Breast epithelium (tissue), 3 donors: ENCODE measurements around the gene TENT5A.

Experiments used
- POLR2A ChIP-seq: fragments of 450-650 bp; IDR thresholded peaks from one replicate; pipeline ENCODE4 v1.6.1; 2016; ENCODE audit warnings: antibody characterized with exemption, mild to moderate bottlenecking, moderate library complexity
- TF ChIP-seq, protein P1 (sequence below), 3 donors: fragments of 450-650 bp; IDR thresholded peaks; one replicate each; pipeline ENCODE4 v1.5.1; 2016 to 2017; ENCODE audit warnings: antibody characterized with exemption in 3 of 3, mild to moderate bottlenecking in 3 of 3, moderate library complexity in 3 of 3

DNA sequence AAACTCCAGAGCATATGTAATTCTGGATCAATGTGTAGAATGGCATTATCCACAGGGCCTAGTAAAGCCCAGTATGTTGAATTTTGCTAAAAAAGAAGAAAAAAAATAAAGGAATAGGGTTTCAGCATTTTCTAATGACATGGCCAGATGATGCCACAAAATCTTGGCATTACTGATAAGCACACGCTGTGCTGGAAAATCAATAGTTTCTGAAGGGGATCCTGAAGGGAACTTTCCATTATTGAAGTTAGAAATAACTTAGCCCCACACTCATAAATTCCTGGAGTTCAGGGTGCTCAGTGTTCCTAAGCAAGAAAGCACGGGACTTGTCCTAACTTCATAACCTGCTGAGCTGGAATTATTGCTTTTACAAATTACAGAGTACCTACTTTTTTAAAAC lies 10.8 kb downstream of the TENT5A start:
- TF ChIP-seq POLR2A = no peak
- TF ChIP-seq, protein P1, sequence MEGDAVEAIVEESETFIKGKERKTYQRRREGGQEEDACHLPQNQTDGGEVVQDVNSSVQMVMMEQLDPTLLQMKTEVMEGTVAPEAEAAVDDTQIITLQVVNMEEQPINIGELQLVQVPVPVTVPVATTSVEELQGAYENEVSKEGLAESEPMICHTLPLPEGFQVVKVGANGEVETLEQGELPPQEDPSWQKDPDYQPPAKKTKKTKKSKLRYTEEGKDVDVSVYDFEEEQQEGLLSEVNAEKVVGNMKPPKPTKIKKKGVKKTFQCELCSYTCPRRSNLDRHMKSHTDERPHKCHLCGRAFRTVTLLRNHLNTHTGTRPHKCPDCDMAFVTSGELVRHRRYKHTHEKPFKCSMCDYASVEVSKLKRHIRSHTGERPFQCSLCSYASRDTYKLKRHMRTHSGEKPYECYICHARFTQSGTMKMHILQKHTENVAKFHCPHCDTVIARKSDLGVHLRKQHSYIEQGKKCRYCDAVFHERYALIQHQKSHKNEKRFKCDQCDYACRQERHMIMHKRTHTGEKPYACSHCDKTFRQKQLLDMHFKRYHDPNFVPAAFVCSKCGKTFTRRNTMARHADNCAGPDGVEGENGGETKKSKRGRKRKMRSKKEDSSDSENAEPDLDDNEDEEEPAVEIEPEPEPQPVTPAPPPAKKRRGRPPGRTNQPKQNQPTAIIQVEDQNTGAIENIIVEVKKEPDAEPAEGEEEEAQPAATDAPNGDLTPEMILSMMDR (IDR thresholded peaks at IDR 0.05) = no peak
